ENCODE measurements around the gene C7. TPM values are rescaled to one million over a fixed set of nuclear protein-coding genes. Genes with fewer than 3 reads are reported as not detected.
A peak's percentile ranks its signal among the peaks of the same experiment; 100 is the strongest.

C7 gene
- total RNA-seq, 1 donor from 2014 or later: under 0.01 TPM

DNA sequence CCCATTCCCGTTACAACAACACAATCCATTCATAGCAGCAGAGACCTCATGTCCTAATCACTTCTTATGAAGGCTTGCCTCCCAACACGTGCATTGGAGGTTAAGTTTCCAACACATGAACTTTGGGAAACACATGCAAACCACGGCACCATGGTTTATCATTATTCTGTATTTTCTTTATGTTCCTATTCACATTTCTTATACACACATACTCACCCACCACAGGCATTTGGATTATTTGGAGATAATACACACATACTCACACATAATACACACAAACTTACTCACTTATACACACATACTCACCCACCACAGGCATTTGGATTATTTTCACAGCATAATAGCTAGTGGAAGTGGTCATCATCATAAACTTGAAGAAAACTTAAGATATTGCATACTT, 75.6 kb downstream of the C7 start:
- Histone ChIP-seq H3K4me3 (ENCODE audit: low read depth, low read length) (no peak overlapping the region), H3K36me3 (ENCODE audit: control insufficient read depth, insufficient read depth, low read length) (no peaks in the 10 kb centered on the region), H3K27me3 (ENCODE audit: control insufficient read depth, insufficient read depth, low read length) (no peaks in the 10 kb centered on the region)
- TF ChIP-seq, protein P1, sequence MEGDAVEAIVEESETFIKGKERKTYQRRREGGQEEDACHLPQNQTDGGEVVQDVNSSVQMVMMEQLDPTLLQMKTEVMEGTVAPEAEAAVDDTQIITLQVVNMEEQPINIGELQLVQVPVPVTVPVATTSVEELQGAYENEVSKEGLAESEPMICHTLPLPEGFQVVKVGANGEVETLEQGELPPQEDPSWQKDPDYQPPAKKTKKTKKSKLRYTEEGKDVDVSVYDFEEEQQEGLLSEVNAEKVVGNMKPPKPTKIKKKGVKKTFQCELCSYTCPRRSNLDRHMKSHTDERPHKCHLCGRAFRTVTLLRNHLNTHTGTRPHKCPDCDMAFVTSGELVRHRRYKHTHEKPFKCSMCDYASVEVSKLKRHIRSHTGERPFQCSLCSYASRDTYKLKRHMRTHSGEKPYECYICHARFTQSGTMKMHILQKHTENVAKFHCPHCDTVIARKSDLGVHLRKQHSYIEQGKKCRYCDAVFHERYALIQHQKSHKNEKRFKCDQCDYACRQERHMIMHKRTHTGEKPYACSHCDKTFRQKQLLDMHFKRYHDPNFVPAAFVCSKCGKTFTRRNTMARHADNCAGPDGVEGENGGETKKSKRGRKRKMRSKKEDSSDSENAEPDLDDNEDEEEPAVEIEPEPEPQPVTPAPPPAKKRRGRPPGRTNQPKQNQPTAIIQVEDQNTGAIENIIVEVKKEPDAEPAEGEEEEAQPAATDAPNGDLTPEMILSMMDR (IDR thresholded peaks at IDR 0.05; ENCODE audit: insufficient read depth, low read length, severe bottlenecking): no peak
- FAIRE-seq (no peak), DNase-seq (ENCODE audit: low read depth) (peak; percentile 74)

DNA sequence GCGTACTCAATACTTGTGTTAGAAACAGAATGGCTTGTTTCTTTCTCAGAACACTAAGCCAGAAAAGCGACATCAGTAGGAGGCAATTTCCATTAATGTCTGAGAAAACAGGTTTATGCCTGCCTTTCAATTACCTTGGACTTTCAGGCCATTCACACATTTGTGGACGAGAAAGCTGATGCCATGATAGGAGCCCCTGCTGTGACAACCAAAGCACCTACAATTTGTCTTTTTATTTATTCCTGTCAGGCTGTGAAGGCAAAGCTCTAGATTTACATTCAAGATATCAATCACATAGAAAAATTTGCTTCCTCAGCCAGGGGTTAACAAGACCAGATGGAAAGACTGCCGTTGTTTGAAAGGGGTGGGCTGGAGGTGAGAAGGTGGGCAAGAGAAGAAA, 76.2 kb downstream of the C7 start:
- DNase-seq (ENCODE audit: low read depth) (no peak), FAIRE-seq (no peak)
- H3K27me3 ChIP-seq (ENCODE audit: control insufficient read depth, insufficient read depth, low read length): no peaks in the 10 kb centered on the region
- H3K36me3 ChIP-seq (ENCODE audit: control insufficient read depth, insufficient read depth, low read length): no peaks in the 10 kb centered on the region
- TF ChIP-seq, protein P1 (IDR thresholded peaks at IDR 0.05; ENCODE audit: insufficient read depth, low read length, severe bottlenecking): no peak
- no peak overlapping the region for H3K4me3 ChIP-seq (ENCODE audit: low read depth, low read length)

DNA sequence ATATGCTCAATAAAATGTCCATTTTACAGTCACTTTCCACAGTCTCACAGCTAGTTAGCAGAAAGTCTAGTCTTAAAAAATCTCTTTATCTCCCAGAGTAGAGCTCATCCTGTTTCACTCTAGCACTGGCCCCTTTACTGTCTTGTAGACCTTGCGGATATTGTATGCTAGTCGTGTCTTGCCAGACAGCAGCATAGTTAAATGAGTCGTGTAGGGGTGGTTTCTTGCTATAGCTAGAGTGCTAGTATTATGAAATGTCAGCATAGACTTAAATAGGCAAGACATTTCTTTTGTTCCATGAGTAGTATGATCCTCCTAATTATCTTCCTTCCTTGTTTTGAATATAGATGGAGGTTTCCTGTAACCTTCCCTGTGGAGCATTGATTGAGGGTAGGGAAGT, 77.4 kb downstream of the C7 start:
- peak; percentile 67 for DNase-seq (ENCODE audit: low read depth)
- H3K36me3 ChIP-seq (ENCODE audit: control insufficient read depth, insufficient read depth, low read length): no peaks in the 10 kb centered on the region
- no peak overlapping the region for H3K4me3 ChIP-seq (ENCODE audit: low read depth, low read length)
- TF ChIP-seq, protein P1 (IDR thresholded peaks at IDR 0.05; ENCODE audit: insufficient read depth, low read length, severe bottlenecking): no peak
- no peaks in the 10 kb centered on the region for H3K27me3 ChIP-seq (ENCODE audit: control insufficient read depth, insufficient read depth, low read length)
- no peak for FAIRE-seq

DNA sequence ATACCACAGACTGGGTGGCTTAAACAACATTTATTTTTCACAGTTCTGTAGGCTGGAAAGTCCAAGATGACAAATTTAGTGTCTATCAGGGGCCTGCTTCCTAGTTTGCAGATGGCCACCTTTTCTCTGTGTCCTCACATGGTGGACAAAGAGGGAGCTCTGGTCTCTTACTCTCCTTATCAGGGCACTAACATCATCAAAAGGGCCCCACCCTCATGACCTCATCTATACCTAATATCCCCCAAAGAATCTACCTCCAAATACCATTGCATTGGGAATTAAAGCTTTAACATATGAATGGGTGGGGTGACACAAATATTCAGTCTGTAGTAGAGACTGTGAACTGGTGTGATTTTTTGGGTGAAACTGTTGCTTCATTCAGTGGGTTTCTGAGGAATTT, 78.1 kb downstream of the C7 start:
- FAIRE-seq: no peak
- TF ChIP-seq, protein P1 (IDR thresholded peaks at IDR 0.05; ENCODE audit: insufficient read depth, low read length, severe bottlenecking): no peak
- Histone ChIP-seq H3K4me3 (ENCODE audit: low read depth, low read length) (no peak overlapping the region), H3K36me3 (ENCODE audit: control insufficient read depth, insufficient read depth, low read length) (no peaks in the 10 kb centered on the region), H3K27me3 (ENCODE audit: control insufficient read depth, insufficient read depth, low read length) (no peaks in the 10 kb centered on the region)
- DNase-seq (ENCODE audit: low read depth): no peak

DNA sequence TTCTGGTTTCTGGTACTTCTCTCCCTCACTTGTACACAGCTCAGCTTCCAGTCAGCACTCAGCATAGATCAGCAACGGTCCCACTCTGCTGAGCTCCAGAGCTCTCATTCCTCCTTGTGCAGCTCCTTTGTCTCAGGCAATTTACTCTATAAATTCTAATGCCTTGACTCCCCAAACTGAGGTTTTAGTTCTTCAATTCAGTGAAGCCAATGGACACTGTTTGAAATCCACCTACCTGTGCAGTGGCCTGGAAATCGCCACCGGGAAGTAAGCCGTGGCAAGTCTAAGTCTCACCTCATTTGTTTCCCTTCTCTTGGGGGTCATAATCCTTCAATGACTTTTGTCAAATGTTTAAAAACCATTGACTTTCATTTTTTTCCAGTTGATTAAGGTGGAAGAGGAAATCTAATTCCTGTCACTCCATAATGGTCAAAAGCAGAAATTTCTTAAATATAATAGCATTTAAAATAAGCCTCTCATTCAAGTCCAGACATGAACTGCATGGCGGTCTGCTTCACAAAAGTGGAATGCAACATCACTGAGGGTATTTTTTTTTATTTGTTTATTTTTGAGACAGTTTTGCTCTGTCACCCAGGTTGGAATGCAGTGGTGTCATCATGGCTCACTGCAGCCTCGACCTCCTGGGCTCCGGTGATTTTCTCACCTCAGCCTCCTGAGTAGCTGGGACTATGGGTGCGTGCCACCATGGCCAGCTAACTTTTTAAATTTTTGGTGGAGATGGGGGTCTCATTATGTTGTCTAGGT, 79.6 kb downstream of the C7 start:
- Histone ChIP-seq H3K27me3 (ENCODE audit: control insufficient read depth, insufficient read depth, low read length) (no peaks in the 10 kb centered on the region), H3K4me3 (ENCODE audit: low read depth, low read length) (no peak overlapping the region), H3K36me3 (ENCODE audit: control insufficient read depth, insufficient read depth, low read length) (no peaks in the 10 kb centered on the region)
- DNase-seq (ENCODE audit: low read depth) (peak; percentile 84), FAIRE-seq (no peak)
- TF ChIP-seq, protein P1 (IDR thresholded peaks at IDR 0.05; ENCODE audit: insufficient read depth, low read length, severe bottlenecking): no peak
